GM12892 (cell line): ENCODE measurements around the gene DEPDC7.

Experiments
- POLR2A ChIP-seq: IDR thresholded peaks from 2 replicates; pipeline ENCODE4 v1.6.1; 2011; ENCODE audit warnings: low read depth, low read length, control low read depth
- POLR2AphosphoS5 ChIP-seq: IDR thresholded peaks from 2 replicates; pipeline ENCODE4 v1.6.1; 2011; ENCODE audit warnings: low read depth, low read length, control low read depth
- TAF1 ChIP-seq: IDR thresholded peaks from 2 replicates; pipeline ENCODE4 v1.6.1; 2011; ENCODE audit warnings: low read depth, mild to moderate bottlenecking, control low read depth, low read length, borderline replicate concordance

DNA sequence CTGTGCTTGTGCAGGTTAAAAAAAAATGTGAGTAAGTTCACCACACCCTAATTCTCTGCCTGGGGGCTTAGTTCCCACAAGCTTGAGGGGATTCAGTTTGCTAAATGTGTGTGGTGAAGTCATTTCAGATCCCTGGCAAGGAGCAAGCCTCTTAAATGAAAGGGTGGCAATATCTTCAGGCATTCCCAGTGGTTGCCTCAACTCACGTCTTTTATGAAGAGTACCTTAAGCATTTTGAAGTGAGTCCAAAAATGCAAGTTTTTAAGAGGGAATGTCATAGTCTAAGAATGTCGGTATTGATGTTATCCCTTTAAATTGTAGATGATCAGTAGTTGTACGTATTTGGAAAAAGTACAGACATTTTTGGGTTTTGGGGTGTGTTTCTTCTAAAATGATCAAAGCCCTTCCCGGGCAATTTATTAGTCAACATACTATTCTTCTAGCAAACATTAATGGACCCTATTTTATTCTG is 28.6 kb downstream of the DEPDC7 start:
- TF ChIP-seq POLR2AphosphoS5 = no peak
- no peak for TF ChIP-seq POLR2A
- no peak for TF ChIP-seq TAF1
